Skeletal muscle satellite cell (primary cell): ENCODE data around the gene SPATA31C2.
A peak's percentile ranks its signal among the peaks of the same experiment; 100 is the strongest.
"Not testable (repeated sequence)": the region's sequence is repeated elsewhere in the genome, so short reads cannot be mapped to it uniquely, and the experiment has no call there.

Source experiments
- H3K27me3 ChIP-seq: 2 replicates; pipeline ENCODE4 v1.7.0; 2013; ENCODE audit warnings: low read length; ENCODE audit not compliant: control insufficient read depth, insufficient read depth
- H3K36me3 ChIP-seq: 2 replicates; pipeline ENCODE4 v1.7.0; 2013; ENCODE audit warnings: mild to moderate bottlenecking, control low read depth, low read length; ENCODE audit not compliant: insufficient read depth
- H3K4me1 ChIP-seq: 2 replicates; pipeline ENCODE4 v1.7.0; 2013; ENCODE audit warnings: low read length; ENCODE audit not compliant: control insufficient read depth, insufficient read depth
- H3K4me2 ChIP-seq: 2 replicates; pipeline ENCODE4 v1.7.0; 2013; ENCODE audit warnings: mild to moderate bottlenecking, low read length
- H3K4me3 ChIP-seq: 2 replicates; pipeline ENCODE4 v1.7.0; 2013; ENCODE audit warnings: low read length
- H3K9ac ChIP-seq: 2 replicates; pipeline ENCODE4 v1.7.0; 2013; ENCODE audit warnings: mild to moderate bottlenecking, low read depth, low read length, moderate library complexity
- H3K9me3 ChIP-seq: replicated peaks from 2 replicates; pipeline ENCODE4 v1.7.0; 2013; ENCODE audit warnings: mild to moderate bottlenecking, control low read depth, low read length

The SPATA31C2 gene

GRCh38 chr9:88118121-88118520 lies 20.2 kb downstream of the SPATA31C2 start:
- not testable (repeated sequence) for H3K9ac ChIP-seq, H3K36me3 ChIP-seq, H3K4me1 ChIP-seq, H3K27me3 ChIP-seq, H3K4me2 ChIP-seq, H3K4me3 ChIP-seq, H3K9me3 ChIP-seq

GRCh38 chr9:88114968-88115612 lies 23.2 kb downstream of the SPATA31C2 start:
- H3K9me3 ChIP-seq, H3K36me3 ChIP-seq, H3K4me1 ChIP-seq, H3K4me3 ChIP-seq, H3K27me3 ChIP-seq, H3K9ac ChIP-seq, H3K4me2 ChIP-seq: not testable (repeated sequence)

- not testable (repeated sequence) for H3K4me3 ChIP-seq, H3K9me3 ChIP-seq, H3K9ac ChIP-seq
Observed at GRCh38 chr9:88114283-88114967, 23.9 kb downstream of the SPATA31C2 start.

GRCh38 chr9:88113156-88114130 lies 24.8 kb downstream of the SPATA31C2 start:
- H3K36me3 ChIP-seq, H3K4me2 ChIP-seq, H3K27me3 ChIP-seq, H3K4me1 ChIP-seq, H3K9ac ChIP-seq, H3K4me3 ChIP-seq, H3K9me3 ChIP-seq: not testable (repeated sequence)

More at GRCh38 chr9:88114283-88114967, 23.9 kb downstream of the SPATA31C2 start:
- H3K36me3 ChIP-seq, H3K4me1 ChIP-seq, H3K27me3 ChIP-seq, H3K4me2 ChIP-seq: not testable (repeated sequence)

- Histone ChIP-seq H3K4me1 (no peaks in the 10 kb centered on the region), H3K9me3 (no peaks in the 10 kb centered on the region), H3K4me3 (no peak overlapping the region), H3K27me3 (peaks cover 18% of the 10 kb centered on the region), H3K9ac (no peak overlapping the region), H3K36me3 (no peaks in the 10 kb centered on the region), H3K4me2 (no peak overlapping the region)
Observed at GRCh38 chr9:88110026-88110425, 28.2 kb downstream of the SPATA31C2 start.

- no peak overlapping the region for H3K9ac ChIP-seq
- H3K36me3 ChIP-seq: no peaks in the 10 kb centered on the region
- no peaks in the 10 kb centered on the region for H3K9me3 ChIP-seq
- H3K4me3 ChIP-seq: no peak overlapping the region
- H3K4me2 ChIP-seq: no peak overlapping the region
- peaks cover 19% of the 10 kb centered on the region for H3K27me3 ChIP-seq
- no peaks in the 10 kb centered on the region for H3K4me1 ChIP-seq
Observed at GRCh38 chr9:88108779-88109178, 29.5 kb downstream of the SPATA31C2 start.

GRCh38 chr9:88106492-88106891 lies 31.8 kb downstream of the SPATA31C2 start:
- Histone ChIP-seq H3K36me3 (no peaks in the 10 kb centered on the region), H3K4me2 (no peak overlapping the region), H3K9me3 (no peaks in the 10 kb centered on the region), H3K9ac (no peak overlapping the region), H3K27me3 (peaks cover 19% of the 10 kb centered on the region), H3K4me1 (no peaks in the 10 kb centered on the region), H3K4me3 (no peak overlapping the region)

- peaks cover 4% of the 10 kb centered on the region for H3K27me3 ChIP-seq
- no peaks in the 10 kb centered on the region for H3K9me3 ChIP-seq
- H3K4me2 ChIP-seq: peak overlapping the region; percentile 58
- H3K4me1 ChIP-seq: peaks cover 7% of the 10 kb centered on the region
- no peak overlapping the region for H3K4me3 ChIP-seq
- peak overlapping the region; percentile 12 for H3K9ac ChIP-seq
- no peaks in the 10 kb centered on the region for H3K36me3 ChIP-seq
Observed at GRCh38 chr9:88092797-88093331, 45.4 kb downstream of the SPATA31C2 start.

- Histone ChIP-seq H3K9me3 (no peaks in the 10 kb centered on the region), H3K36me3 (no peaks in the 10 kb centered on the region), H3K4me2 (no peak overlapping the region), H3K4me3 (no peak overlapping the region), H3K4me1 (peaks cover 7% of the 10 kb centered on the region), H3K9ac (no peak overlapping the region), H3K27me3 (peaks cover 2% of the 10 kb centered on the region)
Observed at GRCh38 chr9:88090151-88090581, 48.1 kb downstream of the SPATA31C2 start.

GRCh38 chr9:88087906-88088305 lies 50.4 kb downstream of the SPATA31C2 start:
- Histone ChIP-seq H3K9me3 (no peaks in the 10 kb centered on the region), H3K36me3 (no peaks in the 10 kb centered on the region), H3K4me1 (peaks cover 4% of the 10 kb centered on the region), H3K4me2 (no peak overlapping the region), H3K27me3 (no peaks in the 10 kb centered on the region), H3K4me3 (no peak overlapping the region), H3K9ac (no peak overlapping the region)

GRCh38 chr9:88085476-88085875 lies 52.8 kb downstream of the SPATA31C2 start:
- no peaks in the 10 kb centered on the region for H3K9me3 ChIP-seq
- no peak overlapping the region for H3K9ac ChIP-seq
- no peaks in the 10 kb centered on the region for H3K4me1 ChIP-seq
- no peaks in the 10 kb centered on the region for H3K27me3 ChIP-seq
- no peak overlapping the region for H3K4me3 ChIP-seq
- no peaks in the 10 kb centered on the region for H3K36me3 ChIP-seq
- no peak overlapping the region for H3K4me2 ChIP-seq
